TTC549 (cell line): ENCODE measurements around the gene PSME1.

Experiments
- FAIRE-seq: peaks from 2 replicates; lab custom pipeline; 2012; peaks lifted over from hg19 to GRCh38; lab: Jason Lieb, UNC

Gene PSME1

GRCh38 chr14:24176599-24176998, 40.6 kb downstream of the PSME1 start:
- no peak for FAIRE-seq

GRCh38 chr14:24177041-24177825, 41.2 kb downstream of the PSME1 start:
- no peak for FAIRE-seq

- FAIRE-seq: no peak
These were observed 41.9 kb downstream of the PSME1 start for GRCh38 chr14:24177891-24178290.

GRCh38 chr14:24178399-24179178, 42.6 kb downstream of the PSME1 start:
- FAIRE-seq: no peak

DNA sequence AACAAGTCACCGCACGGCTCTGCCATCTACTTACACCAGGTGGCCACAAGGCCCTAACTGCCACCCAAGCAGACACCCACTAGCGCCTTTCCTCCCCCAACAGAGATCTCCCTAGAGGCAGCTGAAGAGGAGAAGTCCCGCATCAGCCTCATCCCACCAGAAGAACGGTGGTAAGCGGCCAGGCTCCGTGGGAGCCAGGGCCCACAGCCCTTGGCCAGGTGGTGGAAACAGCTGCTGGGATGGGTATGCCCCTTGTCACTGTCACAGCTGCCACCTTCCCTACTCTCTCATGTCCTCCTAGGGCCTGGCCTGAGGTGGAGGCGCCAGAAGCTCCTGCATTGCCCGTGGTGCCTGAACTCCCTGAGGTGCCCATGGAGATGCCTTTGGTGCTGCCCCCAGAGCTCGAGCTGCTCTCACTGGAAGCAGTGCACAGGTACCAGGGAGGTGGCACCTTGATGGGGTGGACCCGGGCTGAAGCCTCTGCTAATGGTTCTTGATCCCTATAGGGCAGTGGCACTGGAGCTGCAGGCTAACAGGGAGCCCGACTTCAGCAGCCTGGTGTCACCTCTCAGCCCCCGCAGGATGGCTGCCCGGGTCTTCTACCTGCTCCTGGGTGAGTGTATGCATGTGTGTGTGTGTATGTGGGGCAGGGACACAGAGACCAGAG, 43.4 kb downstream of the PSME1 start:
- no peak for FAIRE-seq

- no peak for FAIRE-seq
These were observed 44.2 kb downstream of the PSME1 start for GRCh38 chr14:24179961-24180796.

DNA sequence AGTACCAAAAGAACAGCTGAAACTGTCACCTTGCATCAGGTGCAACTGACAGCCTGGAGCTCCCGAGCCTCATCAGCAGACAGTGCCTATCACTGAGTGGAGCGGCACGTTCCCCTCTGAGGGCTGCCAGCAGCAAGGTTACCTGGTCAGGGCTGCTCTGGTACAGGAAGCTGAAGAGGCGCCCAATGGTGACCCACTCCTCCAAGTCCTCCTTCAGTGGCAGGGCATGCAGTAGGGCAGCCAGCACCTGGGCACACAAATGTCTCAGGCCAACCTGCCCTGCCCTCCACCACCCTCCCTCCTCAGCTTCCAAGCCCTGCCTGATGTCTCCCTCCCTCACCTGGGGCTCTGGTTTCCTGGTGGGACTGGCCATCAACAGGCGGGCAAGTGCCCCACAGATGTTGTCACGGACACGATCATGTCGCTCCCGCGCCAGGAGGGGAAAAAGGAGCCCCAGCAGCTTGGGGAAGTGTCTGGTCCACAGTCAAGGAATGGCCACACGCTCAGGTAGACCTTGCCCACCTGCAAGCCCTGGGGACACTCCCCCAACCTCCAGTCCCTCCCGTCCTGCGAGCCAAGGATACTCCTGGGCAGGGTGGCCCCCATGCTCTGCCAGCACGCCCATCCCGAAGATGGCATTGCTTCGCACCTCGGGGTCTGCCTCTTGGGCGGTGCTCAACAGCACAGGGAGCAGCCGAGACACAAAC, 45.5 kb downstream of the PSME1 start:
- no peak for FAIRE-seq

DNA sequence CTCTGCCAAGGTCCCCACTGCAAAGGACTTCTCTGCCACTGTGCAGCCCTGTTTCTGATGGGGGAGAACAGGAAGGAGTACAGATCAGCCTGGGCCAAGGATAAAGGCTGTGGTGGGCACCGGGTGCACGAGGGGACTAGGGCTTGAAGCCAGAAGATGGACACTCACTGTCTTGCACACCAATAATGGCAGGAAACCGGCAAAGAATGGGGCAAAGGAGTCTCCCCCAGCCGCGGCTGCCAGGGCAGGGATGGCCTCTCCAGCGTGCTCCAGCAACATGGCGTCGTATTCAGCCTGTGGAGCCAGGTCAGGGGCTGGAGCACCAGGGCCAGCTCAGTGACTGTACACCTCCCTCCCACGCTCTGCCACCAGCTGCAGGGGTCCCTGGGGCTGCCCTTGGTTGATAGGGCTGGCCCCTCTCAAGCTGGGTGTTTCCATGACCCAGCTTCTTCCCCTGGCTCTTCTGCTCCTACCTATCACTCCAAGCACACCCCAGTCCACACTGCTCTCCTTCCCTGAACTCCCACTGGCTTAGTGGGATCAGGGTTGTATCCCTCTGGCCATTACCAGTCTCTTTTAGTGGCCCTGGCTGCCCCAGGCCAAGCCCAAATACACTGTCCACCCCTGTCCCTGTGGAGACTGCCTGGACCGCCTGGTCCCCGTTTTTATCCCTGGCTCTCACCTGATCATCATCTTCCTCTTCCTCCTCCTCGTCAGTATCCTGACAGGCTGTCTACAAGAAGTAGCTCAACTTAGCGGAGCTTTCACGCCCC, 46.3 kb downstream of the PSME1 start:
- no peak for FAIRE-seq

- FAIRE-seq: no peak
These were observed 47.1 kb downstream of the PSME1 start for GRCh38 chr14:24183014-24183481.

DNA sequence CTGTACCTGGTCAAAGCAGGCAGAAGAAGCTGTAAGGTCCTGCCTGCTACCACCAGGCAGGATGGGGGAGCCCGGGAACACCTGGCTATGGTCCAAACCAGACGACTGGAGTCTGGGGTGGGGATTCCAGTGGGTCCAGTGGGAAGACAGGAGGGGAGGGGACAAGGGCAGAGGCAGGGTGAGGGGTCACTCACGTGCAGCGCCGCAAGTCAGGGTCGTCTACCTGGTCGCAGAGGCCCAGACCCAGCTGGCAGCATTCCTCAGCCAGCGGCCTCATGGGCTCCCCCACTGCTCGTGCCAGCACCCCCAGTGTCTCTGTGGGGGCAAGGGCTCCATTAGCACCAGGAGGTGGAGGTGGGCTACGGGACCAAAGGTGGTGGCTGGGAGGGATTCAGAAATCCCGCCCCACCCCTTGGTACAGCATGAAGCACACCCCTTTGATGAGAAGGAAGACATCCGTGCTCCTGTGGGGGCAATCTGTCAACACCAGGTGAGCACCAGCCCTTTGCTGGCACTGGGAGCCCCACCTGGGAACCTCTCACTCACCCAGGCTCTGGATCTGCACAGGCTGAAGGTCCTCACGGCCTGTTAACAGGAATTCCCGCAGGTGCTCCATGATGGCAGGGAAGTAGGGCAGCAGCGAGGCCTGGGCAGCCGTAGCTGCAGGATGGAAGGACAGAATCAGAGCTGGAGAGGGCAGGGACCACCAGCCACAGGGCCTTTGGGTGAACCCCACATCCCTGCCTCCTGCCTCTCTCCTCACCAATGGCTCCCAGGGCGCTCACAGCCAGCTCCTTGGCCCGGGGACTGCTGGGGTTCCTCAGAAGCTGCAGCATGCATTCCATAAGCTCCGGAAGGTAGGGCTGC, 48.3 kb downstream of the PSME1 start:
- FAIRE-seq: no peak

- FAIRE-seq: no peak
These were observed 49.0 kb downstream of the PSME1 start for GRCh38 chr14:24185026-24185425.

GRCh38 chr14:24185741-24186140, 49.7 kb downstream of the PSME1 start:
- FAIRE-seq: no peak

- FAIRE-seq: no peak
These were observed 51.0 kb downstream of the PSME1 start for GRCh38 chr14:24186831-24187538.

- FAIRE-seq: no peak
These were observed 51.5 kb downstream of the PSME1 start for GRCh38 chr14:24187539-24187915.
